A549 (cell line): ENCODE data around the gene FAM221B. TPM values are rescaled to one million over a fixed set of nuclear protein-coding genes. Genes with fewer than 3 reads are reported as not detected.

Experiments
- ATAC-seq, 2 experiments: fragments of 200-7000 bp in 1 of 2; fragments of >200 bp in 1 of 2; cut with Nextera tagmentation in 1 of 2; cut with Tn5 transposase in 1 of 2; 3 replicates each; pipeline versions ENCODE4 v1.8.0 to v1.9.1; 2018 to 2020; ENCODE audit warnings: mild to moderate bottlenecking in 1 of 2, moderate library complexity in 1 of 2
- CTCF ChIA-PET: fragments of 300-600 bp; sonication (Branson Sonifier 250); formaldehyde crosslinking; extraction: SDS; loops from one replicate; lab custom pipeline; 2021; ENCODE audit warnings: antibody characterized with exemption, inconsistent platforms; lab: Yijun Ruan, JAX
- POLR2A ChIA-PET: fragments of 350-600 bp; formaldehyde crosslinking; extraction: SDS; loops from one replicate; lab custom pipeline; 2021; ENCODE audit warnings: antibody characterized with exemption, inconsistent platforms; lab: Yijun Ruan, JAX
- DNase-seq, 2 experiments: peaks; one replicate each; pipeline versions ENCODE4 v3.0.0 to v3.0.0-alpha.2; 2011 to 2016; ENCODE audit warnings: low read depth in 1 of 2, low spot score in 1 of 2
- FAIRE-seq: peaks from 2 replicates; lab custom pipeline; 2011; peaks lifted over from hg19 to GRCh38; lab: Jason Lieb, UNC
- H3K27ac ChIP-seq, 2 experiments: fragments of >200 bp; sonication (Bioruptor Twin); formaldehyde crosslinking; 3 replicates each; pipeline ENCODE4 v1.5.1; 2016 to 2017
- H3K4me1 ChIP-seq: fragments of >200 bp; sonication (Bioruptor Twin); formaldehyde crosslinking; 3 replicates; pipeline ENCODE4 v1.6.1; 2016
- H3K4me2 ChIP-seq: fragments of >200 bp; sonication (Bioruptor Twin); formaldehyde crosslinking; 3 replicates; pipeline ENCODE4 v1.6.1; 2016
- H3K4me3 ChIP-seq: fragments of >200 bp; sonication (Bioruptor Twin); formaldehyde crosslinking; 3 replicates; pipeline ENCODE4 v1.5.1; 2016
- H3K9me3 ChIP-seq: fragments of >200 bp; sonication (Bioruptor Twin); formaldehyde crosslinking; 3 replicates; pipeline ENCODE4 v1.6.1; 2016
- BCL3 ChIP-seq: fragments of >200 bp; sonication (Bioruptor Twin); formaldehyde crosslinking; IDR thresholded peaks from 3 replicates; pipeline ENCODE4 v1.6.1; 2016
- BHLHE40 ChIP-seq: IDR thresholded peaks from 2 replicates; pipeline ENCODE4 v1.6.1; 2012; ENCODE audit warnings: low read depth, low read length, inconsistent platforms
- CEBPB ChIP-seq, 2 experiments: fragments of >200 bp in 1 of 2; sonication (Bioruptor Twin) in 1 of 2; formaldehyde crosslinking in 1 of 2; IDR thresholded peaks; 2 replicates each; pipeline ENCODE4 v1.6.1; 2012 to 2016
- CHD2 ChIP-seq: fragments of 150-350 bp; IDR thresholded peaks from 2 replicates; pipeline ENCODE4 v1.6.1; 2014; ENCODE audit warnings: low read length; ENCODE audit not compliant: partially characterized antibody
- EHF ChIP-seq: fragments of 250-450 bp; sonication (Bioruptor Pico); IDR thresholded peaks from 2 replicates; pipeline ENCODE4 v1.5.0; 2020; ENCODE audit warnings: mild to moderate bottlenecking
- FOSB ChIP-seq: fragments of 250-450 bp; sonication (Bioruptor Pico); IDR thresholded peaks from 2 replicates; pipeline ENCODE4 v1.5.0; 2020; ENCODE audit warnings: mild to moderate bottlenecking, moderate library complexity
- FOSL2 ChIP-seq, 2 experiments: fragments of 450-650 bp in 1 of 2; fragments of >200 bp in 1 of 2; sonication (Bioruptor Twin) in 1 of 2; formaldehyde crosslinking; IDR thresholded peaks; 2 replicates each; pipeline versions ENCODE4 v1.5.0 to v1.6.1; 2016 to 2020; ENCODE audit warnings: mild to moderate bottlenecking in 1 of 2, moderate library complexity in 1 of 2
- FOXS1 ChIP-seq: fragments of 250-450 bp; sonication (Bioruptor Pico); IDR thresholded peaks from 2 replicates; pipeline ENCODE4 v1.5.0; 2020; ENCODE audit warnings: mild to moderate bottlenecking, moderate library complexity
- HES2 ChIP-seq: fragments of >200 bp; sonication (Bioruptor Twin); formaldehyde crosslinking; IDR thresholded peaks from 2 replicates; pipeline ENCODE4 v1.6.1; 2016
- KDM1A ChIP-seq: fragments of 200-600 bp; sonication (generic); IDR thresholded peaks from 2 replicates; pipeline ENCODE4 v1.6.1; 2016; ENCODE audit warnings: low read depth, mild to moderate bottlenecking
- KDM5A ChIP-seq: fragments of 200-600 bp; sonication (generic); IDR thresholded peaks from 2 replicates; pipeline ENCODE4 v1.6.1; 2016; ENCODE audit warnings: antibody characterized with exemption, mild to moderate bottlenecking
- MAFK ChIP-seq: fragments of 450-650 bp; IDR thresholded peaks from 2 replicates; pipeline ENCODE4 v1.6.1; 2014; ENCODE audit not compliant: partially characterized antibody
- MYC ChIP-seq: IDR thresholded peaks from 2 replicates; pipeline ENCODE4 v1.6.1; 2012; ENCODE audit warnings: mild to moderate bottlenecking, inconsistent platforms, low read length, improper control_type of control experiment, borderline replicate concordance
- NFE2L2 ChIP-seq: fragments of 150-350 bp; conservative IDR thresholded peaks from 2 replicates; pipeline ENCODE4 v1.6.1; 2014; ENCODE audit warnings: low read length
- NPAS2 ChIP-seq: fragments of 250-450 bp; sonication (Bioruptor Pico); IDR thresholded peaks from 2 replicates; pipeline ENCODE4 v1.8.0; 2022; ENCODE audit warnings: mild to moderate bottlenecking, moderate library complexity, borderline replicate concordance
- SREBF2 ChIP-seq: fragments of 450-650 bp; IDR thresholded peaks from 2 replicates; pipeline ENCODE4 v1.6.1; 2014; ENCODE audit warnings: mild to moderate bottlenecking, moderate library complexity
- TFCP2L1 ChIP-seq: fragments of 250-450 bp; sonication (Bioruptor Pico); IDR thresholded peaks from 2 replicates; pipeline ENCODE4 v1.5.0; 2021; ENCODE audit warnings: mild to moderate bottlenecking
- ZSCAN20 ChIP-seq: fragments of 250-450 bp; sonication (Bioruptor Pico); IDR thresholded peaks from 2 replicates; pipeline ENCODE4 v1.8.0; 2022; ENCODE audit warnings: mild to moderate bottlenecking, moderate library complexity
- WGBS: methylation state at CpG from one replicate; pipeline ENCODE4 v1.1.6; 2017; ENCODE audit errors: missing lambda C conversion rate; 5-methylcytosine and 5-hydroxymethylcytosine counted together
- polyA plus RNA-seq, 4 experiments: library from polyadenylated mRNA; depleted of rRNA in 3 of 4; stranded (reverse); fragments of >200 nt; fragmentation: RNase III in 1 of 4; extraction: RNeasy Plus Mini Kit Qiagen cat#74134 plus additional on column Dnase treatment in 1 of 4; gene quantifications; 2 replicates in 3 of 4; 3 replicates in 1 of 4; pipeline ENCODE4 v1.2.3, GENCODE V29; 2011 to 2017
- TF ChIP-seq, protein P1 (sequence below): fragments of >200 bp; sonication (Bioruptor Twin); formaldehyde crosslinking; IDR thresholded peaks from 3 replicates; pipeline ENCODE4 v1.5.1; 2016
- TF ChIP-seq, protein P2 (sequence below): IDR thresholded peaks from 2 replicates; pipeline ENCODE4 v1.6.1; 2012
- TF ChIP-seq, protein P3 (sequence below): fragments of 250-450 bp; sonication (Bioruptor Pico); IDR thresholded peaks from 2 replicates; pipeline ENCODE4 v1.5.0; 2021; ENCODE audit warnings: mild to moderate bottlenecking, moderate library complexity, borderline replicate concordance

Gene FAM221B
- polyA plus RNA-seq, 2 of the 4 experiments (the other 2 are of a cell fraction): not detected

DNA sequence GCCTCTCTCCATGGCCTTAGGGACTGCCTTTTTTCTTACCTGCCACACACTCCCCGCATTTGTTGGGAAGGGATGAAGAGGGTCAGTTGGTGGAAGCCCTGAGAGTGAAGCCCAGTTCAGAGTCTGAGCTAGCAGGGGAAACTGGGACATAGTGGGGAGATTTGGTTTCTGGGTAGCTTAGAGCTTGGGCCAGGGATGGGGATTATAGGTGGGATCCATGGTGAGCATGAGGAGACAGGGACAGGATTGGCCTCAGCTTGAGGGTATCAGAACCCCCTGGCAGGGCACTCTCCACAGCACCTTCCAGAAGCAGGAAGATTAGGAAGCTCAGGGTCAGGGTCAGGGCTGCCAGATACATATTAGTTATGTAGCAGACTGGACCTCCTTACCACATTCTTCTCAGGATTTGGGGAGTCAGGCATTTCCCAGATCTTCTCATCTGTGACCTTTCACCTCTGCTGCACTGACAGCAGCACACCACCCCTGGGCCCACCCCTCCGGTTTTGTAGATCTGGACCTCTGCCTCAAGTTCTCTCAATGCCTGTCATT is 23.8 kb upstream of the FAM221B start:
- TF ChIP-seq BCL3: no peak
- TF ChIP-seq KDM5A: no peak
- TF ChIP-seq BHLHE40: no peak
- TF ChIP-seq HES2: no peak
- no peak for TF ChIP-seq MAFK
- TF ChIP-seq TFCP2L1 (CRISPR knock-in tag): no peak
- TF ChIP-seq EHF (CRISPR knock-in tag): no peak
- no peak for TF ChIP-seq CHD2
- TF ChIP-seq, protein P1, sequence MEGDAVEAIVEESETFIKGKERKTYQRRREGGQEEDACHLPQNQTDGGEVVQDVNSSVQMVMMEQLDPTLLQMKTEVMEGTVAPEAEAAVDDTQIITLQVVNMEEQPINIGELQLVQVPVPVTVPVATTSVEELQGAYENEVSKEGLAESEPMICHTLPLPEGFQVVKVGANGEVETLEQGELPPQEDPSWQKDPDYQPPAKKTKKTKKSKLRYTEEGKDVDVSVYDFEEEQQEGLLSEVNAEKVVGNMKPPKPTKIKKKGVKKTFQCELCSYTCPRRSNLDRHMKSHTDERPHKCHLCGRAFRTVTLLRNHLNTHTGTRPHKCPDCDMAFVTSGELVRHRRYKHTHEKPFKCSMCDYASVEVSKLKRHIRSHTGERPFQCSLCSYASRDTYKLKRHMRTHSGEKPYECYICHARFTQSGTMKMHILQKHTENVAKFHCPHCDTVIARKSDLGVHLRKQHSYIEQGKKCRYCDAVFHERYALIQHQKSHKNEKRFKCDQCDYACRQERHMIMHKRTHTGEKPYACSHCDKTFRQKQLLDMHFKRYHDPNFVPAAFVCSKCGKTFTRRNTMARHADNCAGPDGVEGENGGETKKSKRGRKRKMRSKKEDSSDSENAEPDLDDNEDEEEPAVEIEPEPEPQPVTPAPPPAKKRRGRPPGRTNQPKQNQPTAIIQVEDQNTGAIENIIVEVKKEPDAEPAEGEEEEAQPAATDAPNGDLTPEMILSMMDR: no peak
- TF ChIP-seq, protein P2, sequence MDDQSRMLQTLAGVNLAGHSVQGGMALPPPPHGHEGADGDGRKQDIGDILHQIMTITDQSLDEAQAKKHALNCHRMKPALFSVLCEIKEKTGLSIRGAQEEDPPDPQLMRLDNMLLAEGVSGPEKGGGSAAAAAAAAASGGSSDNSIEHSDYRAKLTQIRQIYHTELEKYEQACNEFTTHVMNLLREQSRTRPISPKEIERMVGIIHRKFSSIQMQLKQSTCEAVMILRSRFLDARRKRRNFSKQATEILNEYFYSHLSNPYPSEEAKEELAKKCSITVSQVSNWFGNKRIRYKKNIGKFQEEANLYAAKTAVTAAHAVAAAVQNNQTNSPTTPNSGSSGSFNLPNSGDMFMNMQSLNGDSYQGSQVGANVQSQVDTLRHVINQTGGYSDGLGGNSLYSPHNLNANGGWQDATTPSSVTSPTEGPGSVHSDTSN: no peak
- no peak for TF ChIP-seq NFE2L2
- no peak for TF ChIP-seq KDM1A
- no peak for TF ChIP-seq ZSCAN20
- no peak for TF ChIP-seq SREBF2
- TF ChIP-seq, protein P3, sequence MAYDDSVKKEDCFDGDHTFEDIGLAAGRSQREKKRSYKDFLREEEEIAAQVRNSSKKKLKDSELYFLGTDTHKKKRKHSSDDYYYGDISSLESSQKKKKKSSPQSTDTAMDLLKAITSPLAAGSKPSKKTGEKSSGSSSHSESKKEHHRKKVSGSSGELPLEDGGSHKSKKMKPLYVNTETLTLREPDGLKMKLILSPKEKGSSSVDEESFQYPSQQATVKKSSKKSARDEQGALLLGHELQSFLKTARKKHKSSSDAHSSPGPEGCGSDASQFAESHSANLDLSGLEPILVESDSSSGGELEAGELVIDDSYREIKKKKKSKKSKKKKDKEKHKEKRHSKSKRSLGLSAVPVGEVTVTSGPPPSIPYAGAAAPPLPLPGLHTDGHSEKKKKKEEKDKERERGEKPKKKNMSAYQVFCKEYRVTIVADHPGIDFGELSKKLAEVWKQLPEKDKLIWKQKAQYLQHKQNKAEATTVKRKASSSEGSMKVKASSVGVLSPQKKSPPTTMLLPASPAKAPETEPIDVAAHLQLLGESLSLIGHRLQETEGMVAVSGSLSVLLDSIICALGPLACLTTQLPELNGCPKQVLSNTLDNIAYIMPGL: no peak
- TF ChIP-seq FOSB (CRISPR knock-in tag): no peak
- TF ChIP-seq FOSL2 (IDR thresholded peaks at IDR 0.05): no peak
- TF ChIP-seq FOSL2 (CRISPR knock-in tag; IDR thresholded peaks at IDR 0.05): no peak
- no peak for TF ChIP-seq CEBPB (IDR thresholded peaks at IDR 0.05)
- CTCF ChIA-PET: interaction anchor here (0.7 to 1.3 kb wide), 4 partner anchors 19 to 31 kb away, joined by 3 to 6 read pairs (median 4); partner anchors contain the start of genes FAM221B and TMEM8B
- DNase-seq (no peak), FAIRE-seq (no peak), ATAC-seq (no peak)
- no peak overlapping the region for H3K4me3 ChIP-seq
- no peak overlapping the region for H3K27ac ChIP-seq
- no peaks in the 10 kb centered on the region for H3K4me1 ChIP-seq
- H3K4me2 ChIP-seq: no peak overlapping the region
- WGBS: 85% methylated on average over 2 of the region's 2 CpGs
- no peaks in the 10 kb centered on the region for H3K9me3 ChIP-seq
- POLR2A ChIA-PET: no interaction called here

DNA sequence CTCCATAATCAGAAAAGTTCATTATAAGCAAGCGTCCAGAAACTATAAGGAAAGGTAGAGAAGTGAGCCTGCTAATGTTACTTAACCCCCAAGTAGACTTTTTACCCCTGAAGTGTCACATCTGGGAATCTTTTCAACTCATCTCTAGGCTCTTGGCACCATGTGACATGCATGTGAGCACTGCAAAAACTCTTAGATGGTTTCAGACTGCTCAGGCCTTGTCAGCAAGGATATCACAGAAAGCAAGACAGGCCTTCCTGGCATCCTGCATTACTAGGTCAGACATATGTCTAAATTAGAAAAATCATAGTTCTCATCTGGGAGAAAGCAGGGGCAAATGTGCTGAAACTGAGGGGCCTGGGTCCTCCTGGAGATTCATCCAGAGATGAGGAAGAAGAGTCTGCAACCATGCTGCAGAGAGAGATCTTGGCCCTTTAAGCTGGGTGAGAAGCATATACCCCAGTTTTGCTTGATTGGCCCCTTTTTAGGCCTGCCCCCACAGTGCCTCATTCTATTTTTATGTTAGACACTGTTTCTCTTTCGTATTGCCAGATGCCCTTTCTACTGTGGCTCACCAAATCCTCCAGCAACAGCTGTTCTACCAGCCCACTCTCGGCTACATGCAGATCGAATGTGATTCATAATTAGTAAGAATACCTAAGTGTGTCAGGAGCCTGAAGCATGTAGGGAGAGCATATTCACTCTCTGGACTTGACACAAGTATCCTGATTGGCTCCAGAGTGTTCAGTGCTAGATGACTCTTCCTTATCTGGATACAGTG is 19.4 kb upstream of the FAM221B start:
- Histone ChIP-seq H3K4me3 (no peak overlapping the region), H3K4me1 (peaks cover 13% of the 10 kb centered on the region), H3K27ac (no peak overlapping the region), H3K9me3 (no peaks in the 10 kb centered on the region), H3K4me2 (no peak overlapping the region)
- POLR2A ChIA-PET: no interaction called here
- TF ChIP-seq, protein P1: no peak
- TF ChIP-seq MYC (no peak), NPAS2 (CRISPR knock-in tag) (no peak), FOXS1 (no peak)
- no peak for DNase-seq
- CTCF ChIA-PET: interaction anchor here (0.6 to 4.3 kb wide), 7 partner anchors 7 to 560 kb away, joined by 3 to 19 read pairs (median 4); no protein-coding TSS in a partner anchor
- ATAC-seq: peak in 1 of 2 experiments; percentile 54; a peak in 3 of 6 replicates
- WGBS: 59% methylated on average over 4 of the region's 4 CpGs
- FAIRE-seq: no peak
